NB4 (cell line): ENCODE data around the gene CSRP1.

Experiments used
- CTCF ChIP-seq: IDR thresholded peaks from one replicate; pipeline ENCODE4 v1.5.1; 2012; ENCODE audit warnings: low read depth, low read length
- MAX ChIP-seq: IDR thresholded peaks from 2 replicates; pipeline ENCODE4 v1.6.1; 2011; ENCODE audit warnings: low read depth, low read length
- POLR2A ChIP-seq: IDR thresholded peaks from 2 replicates; pipeline ENCODE4 v1.6.1; 2011; ENCODE audit warnings: mild to moderate bottlenecking; ENCODE audit not compliant: insufficient read length; ENCODE audit errors: extremely low read depth

- TF ChIP-seq CTCF: no peak
- no peak for TF ChIP-seq POLR2A
- TF ChIP-seq MAX: no peak
These were observed 11.2 kb downstream of the CSRP1 start for GRCh38 chr1:201495551-201496295.
